ENCODE measurements around the gene ANKRD13D. TPM values are rescaled to one million over a fixed set of nuclear protein-coding genes. Genes with fewer than 3 reads are reported as not detected.

The ANKRD13D gene
- total RNA-seq, 1 donor from 2014 or later = 40.8 TPM

DNA sequence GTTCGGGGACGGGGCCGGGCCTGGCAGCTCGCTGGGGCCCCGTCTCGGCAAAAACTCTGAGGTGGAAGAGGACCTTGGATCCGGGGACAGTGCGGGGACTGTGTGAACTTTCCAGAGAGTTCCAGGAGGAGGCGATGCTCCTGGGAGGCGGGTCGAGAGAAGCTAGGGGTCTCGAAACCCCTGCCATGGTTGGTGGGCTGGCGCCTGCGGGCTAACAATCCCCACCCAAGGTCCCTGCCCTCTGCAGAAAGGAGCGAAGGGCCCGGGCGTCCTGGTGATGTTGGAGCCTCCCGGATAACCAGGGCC, 27.5 kb upstream of the ANKRD13D start:
- no peaks in the 10 kb centered on the region for H3K9me3 Mint-ChIP-seq (ENCODE audit: unreplicated experiment)
- H3K79me2 ChIP-seq (ENCODE audit: insufficient read depth, low read length) = peaks cover 7% of the 10 kb centered on the region
- peaks cover 6% of the 10 kb centered on the region for H3K36me3 ChIP-seq (ENCODE audit: insufficient read depth, low read length)
- H3K27me3 Mint-ChIP-seq (ENCODE audit: low read depth, unreplicated experiment) = peaks cover 5% of the 10 kb centered on the region
- H3K4me3 ChIP-seq (ENCODE audit: insufficient read depth, low read depth, low read length) = no peak overlapping the region
- H3K27me3 ChIP-seq (ENCODE audit: insufficient read depth, low read length) = no peaks in the 10 kb centered on the region
- no peak overlapping the region for H3K9ac ChIP-seq (ENCODE audit: low read length)
- H3K27ac ChIP-seq (ENCODE audit: low read depth, low read length) = no peak overlapping the region
- H3K4me1 Mint-ChIP-seq (ENCODE audit: low read depth, unreplicated experiment) = peaks cover 9% of the 10 kb centered on the region
- H3K4me3 Mint-ChIP-seq (ENCODE audit: unreplicated experiment) = peak overlapping the region; percentile 27
- peaks cover 15% of the 10 kb centered on the region for H3K4me1 ChIP-seq (ENCODE audit: insufficient read depth, low read length)
- no peak overlapping the region for H3K27ac Mint-ChIP-seq (ENCODE audit: unreplicated experiment)
- H3K4me2 ChIP-seq (ENCODE audit: low read length) = peak overlapping the region; percentile 96
- DNase-seq (ENCODE audit: low read depth) (no peak), FAIRE-seq (no peak)
- peak overlapping the region; percentile 59 for H2AFZ ChIP-seq (ENCODE audit: low read depth, low read length)
- H4K20me1 ChIP-seq (ENCODE audit: insufficient read depth, low read length) = peaks cover 1% of the 10 kb centered on the region
- H3K9me3 ChIP-seq (ENCODE audit: insufficient read depth, low read depth, low read length) = no peaks in the 10 kb centered on the region
- peaks cover 5% of the 10 kb centered on the region for H3K36me3 Mint-ChIP-seq (ENCODE audit: low read depth, unreplicated experiment)
- TF ChIP-seq, protein P1, sequence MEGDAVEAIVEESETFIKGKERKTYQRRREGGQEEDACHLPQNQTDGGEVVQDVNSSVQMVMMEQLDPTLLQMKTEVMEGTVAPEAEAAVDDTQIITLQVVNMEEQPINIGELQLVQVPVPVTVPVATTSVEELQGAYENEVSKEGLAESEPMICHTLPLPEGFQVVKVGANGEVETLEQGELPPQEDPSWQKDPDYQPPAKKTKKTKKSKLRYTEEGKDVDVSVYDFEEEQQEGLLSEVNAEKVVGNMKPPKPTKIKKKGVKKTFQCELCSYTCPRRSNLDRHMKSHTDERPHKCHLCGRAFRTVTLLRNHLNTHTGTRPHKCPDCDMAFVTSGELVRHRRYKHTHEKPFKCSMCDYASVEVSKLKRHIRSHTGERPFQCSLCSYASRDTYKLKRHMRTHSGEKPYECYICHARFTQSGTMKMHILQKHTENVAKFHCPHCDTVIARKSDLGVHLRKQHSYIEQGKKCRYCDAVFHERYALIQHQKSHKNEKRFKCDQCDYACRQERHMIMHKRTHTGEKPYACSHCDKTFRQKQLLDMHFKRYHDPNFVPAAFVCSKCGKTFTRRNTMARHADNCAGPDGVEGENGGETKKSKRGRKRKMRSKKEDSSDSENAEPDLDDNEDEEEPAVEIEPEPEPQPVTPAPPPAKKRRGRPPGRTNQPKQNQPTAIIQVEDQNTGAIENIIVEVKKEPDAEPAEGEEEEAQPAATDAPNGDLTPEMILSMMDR (IDR thresholded peaks at IDR 0.05; ENCODE audit: insufficient read depth, low read depth, low read length) = no peak
- no peak for TF ChIP-seq EZH2 (IDR thresholded peaks at IDR 0.05; ENCODE audit: insufficient read depth, low read length)

DNA sequence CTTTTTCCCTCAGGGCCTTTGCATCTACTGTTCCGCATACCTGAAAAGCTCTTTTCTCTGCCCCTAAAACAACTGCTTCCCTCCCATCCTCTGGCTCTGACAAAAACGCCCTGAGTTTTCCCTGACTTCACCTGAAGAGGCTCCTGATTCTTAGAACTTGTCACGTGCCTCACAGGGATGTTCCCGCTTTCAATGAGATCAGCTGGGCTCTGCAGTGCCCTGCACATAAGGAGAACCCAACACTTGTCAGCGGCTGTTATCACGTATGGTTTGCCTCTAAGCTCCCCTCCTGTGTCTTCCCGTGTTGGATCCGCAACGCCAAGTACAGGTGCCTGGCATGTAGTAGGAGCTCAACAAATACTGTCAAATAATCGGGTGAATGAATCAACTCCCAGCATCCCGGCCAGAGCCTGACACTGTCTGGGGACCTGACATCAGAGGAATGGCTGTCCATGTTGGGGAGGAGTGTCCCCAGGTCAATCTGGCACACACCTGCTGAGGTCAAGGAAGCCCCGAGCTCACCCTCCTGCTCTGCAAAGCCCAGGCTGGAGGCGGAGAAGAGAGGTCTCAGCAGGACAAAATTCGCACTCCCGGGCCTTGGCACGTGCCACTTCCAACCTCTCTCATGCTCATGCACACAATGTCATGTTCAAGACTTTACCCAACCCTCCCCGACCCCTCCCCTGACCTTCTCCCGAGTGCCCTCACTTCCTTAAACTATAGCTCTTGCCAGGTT, 27.0 kb upstream of the ANKRD13D start:
- Histone ChIP-seq H2AFZ (ENCODE audit: low read depth, low read length) (peak overlapping the region; percentile 59), H3K4me3 (ENCODE audit: insufficient read depth, low read depth, low read length) (no peak overlapping the region), H4K20me1 (ENCODE audit: insufficient read depth, low read length) (peaks cover 2% of the 10 kb centered on the region), H3K9ac (ENCODE audit: low read length) (no peak overlapping the region), H3K4me2 (ENCODE audit: low read length) (peak overlapping the region; percentile 96), H3K27me3 (ENCODE audit: insufficient read depth, low read length) (no peaks in the 10 kb centered on the region), H3K9me3 (ENCODE audit: insufficient read depth, low read depth, low read length) (no peaks in the 10 kb centered on the region), H3K36me3 (ENCODE audit: insufficient read depth, low read length) (peaks cover 1% of the 10 kb centered on the region), H3K27ac (ENCODE audit: low read depth, low read length) (no peak overlapping the region), H3K4me1 (ENCODE audit: insufficient read depth, low read length) (peaks cover 16% of the 10 kb centered on the region), H3K79me2 (ENCODE audit: insufficient read depth, low read length) (peaks cover 12% of the 10 kb centered on the region)
- H3K4me1 Mint-ChIP-seq (ENCODE audit: low read depth, unreplicated experiment) = peaks cover 9% of the 10 kb centered on the region
- DNase-seq (ENCODE audit: low read depth) (no peak), FAIRE-seq (no peak)
- no peak overlapping the region for H3K4me3 Mint-ChIP-seq (ENCODE audit: unreplicated experiment)
- no peak overlapping the region for H3K27ac Mint-ChIP-seq (ENCODE audit: unreplicated experiment)
- H3K9me3 Mint-ChIP-seq (ENCODE audit: unreplicated experiment) = no peaks in the 10 kb centered on the region
- TF ChIP-seq, protein P1 (IDR thresholded peaks at IDR 0.05; ENCODE audit: insufficient read depth, low read depth, low read length) = no peak
- no peak for TF ChIP-seq EZH2 (IDR thresholded peaks at IDR 0.05; ENCODE audit: insufficient read depth, low read length)
- H3K36me3 Mint-ChIP-seq (ENCODE audit: low read depth, unreplicated experiment) = peaks cover 5% of the 10 kb centered on the region
- peaks cover 5% of the 10 kb centered on the region for H3K27me3 Mint-ChIP-seq (ENCODE audit: low read depth, unreplicated experiment)

Data from astrocyte (in vitro differentiated cells and primary cell).